RPMI7951 (cell line): ENCODE measurements around the gene KRTAP12-1. TPM values are rescaled to one million over a fixed set of nuclear protein-coding genes. Genes with fewer than 3 reads are reported as not detected.

Experiments
- DNase-seq: peaks from one replicate; pipeline ENCODE4 v3.0.0-alpha.2; 2012; ENCODE audit warnings: low read depth
- total RNA-seq: library from RNA; depleted of rRNA; stranded (reverse); fragments of >200 nt; shearing (Covaris generic); gene quantifications from 2 replicates; pipeline ENCODE4 v1.2.3, GENCODE V29; 2014; rRNA removed

The KRTAP12-1 gene
- total RNA-seq, result not detected in 2 replicates

- DNase-seq, result no peak
These were observed at the start of gene KRTAP12-1 for GRCh38 chr21:44681861-44682579. Gene KRTAP12-1, minus strand, starts transcription at chr21:44682163. Its CDS starts 40 bp downstream, at chr21:44682123.

- DNase-seq, result no peak
These were observed 49.1 kb upstream of the KRTAP12-1 start for GRCh38 chr21:44730951-44731579.

- DNase-seq, result no peak
These were observed 48.0 kb upstream of the KRTAP12-1 start for GRCh38 chr21:44730028-44730395.

GRCh38 chr21:44729336-44730027, 47.5 kb upstream of the KRTAP12-1 start:
- no peak for DNase-seq

GRCh38 chr21:44728716-44729115, 46.8 kb upstream of the KRTAP12-1 start:
- DNase-seq, result no peak

GRCh38 chr21:44727757-44728156, 45.8 kb upstream of the KRTAP12-1 start:
- no peak for DNase-seq

GRCh38 chr21:44727321-44727720, 45.4 kb upstream of the KRTAP12-1 start:
- DNase-seq, result no peak

GRCh38 chr21:44726826-44727225, 44.9 kb upstream of the KRTAP12-1 start:
- no peak for DNase-seq

- DNase-seq, result no peak
These were observed 43.0 kb upstream of the KRTAP12-1 start for GRCh38 chr21:44724926-44725325.

GRCh38 chr21:44724196-44724595, 42.2 kb upstream of the KRTAP12-1 start:
- no peak for DNase-seq

- no peak for DNase-seq
These were observed 41.5 kb upstream of the KRTAP12-1 start for GRCh38 chr21:44723177-44724131.

GRCh38 chr21:44722731-44723130, 40.8 kb upstream of the KRTAP12-1 start:
- no peak for DNase-seq

- no peak for DNase-seq
These were observed 38.2 kb upstream of the KRTAP12-1 start for GRCh38 chr21:44720170-44720569.

- DNase-seq, result no peak
These were observed 36.6 kb upstream of the KRTAP12-1 start for GRCh38 chr21:44718571-44718970.

- no peak for DNase-seq
These were observed 36.1 kb upstream of the KRTAP12-1 start for GRCh38 chr21:44718093-44718492.

GRCh38 chr21:44716984-44717383, 35.0 kb upstream of the KRTAP12-1 start:
- DNase-seq, result no peak

- no peak for DNase-seq
These were observed 32.9 kb upstream of the KRTAP12-1 start for GRCh38 chr21:44714905-44715304.

- DNase-seq, result no peak
These were observed 31.9 kb upstream of the KRTAP12-1 start for GRCh38 chr21:44713846-44714245.

GRCh38 chr21:44713130-44713529, 31.2 kb upstream of the KRTAP12-1 start:
- no peak for DNase-seq

- DNase-seq, result no peak
These were observed 30.5 kb upstream of the KRTAP12-1 start for GRCh38 chr21:44712203-44713028.
